GM19463 (cell line): ENCODE measurements around the gene LMBR1.
"Not testable (repeated sequence)": the region's sequence is repeated elsewhere in the genome, so short reads cannot be mapped to it uniquely, and the experiment has no call there.

Experiments used
- ATAC-seq: cut with Tn5 transposase; IDR thresholded peaks from one replicate; pipeline ENCODE4 v1.9.1; 2021; ENCODE audit warnings: mild to moderate bottlenecking, moderate library complexity; ENCODE audit not compliant: unreplicated experiment

LMBR1 gene

DNA sequence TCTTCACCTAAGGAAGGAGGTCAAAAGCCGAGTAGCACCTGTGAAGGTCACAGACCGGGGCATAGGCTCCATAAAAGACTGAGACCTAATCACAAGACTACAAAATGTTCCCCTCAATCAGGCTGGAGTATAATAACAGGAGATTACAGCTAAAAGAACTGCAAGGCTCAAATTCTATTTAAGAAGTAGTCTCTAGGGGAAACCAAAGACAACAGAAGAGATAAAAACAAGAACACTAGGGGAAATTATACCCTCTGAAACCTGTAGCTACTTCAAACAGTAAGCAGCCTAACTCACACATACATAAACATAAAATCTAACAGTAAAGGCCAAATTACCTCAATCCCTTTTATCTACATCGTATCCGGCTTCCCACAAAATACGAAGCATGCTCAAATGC, 38.3 kb downstream of the LMBR1 start:
- ATAC-seq: no peak

- no peak for ATAC-seq
Observed at GRCh38 chr7:156848979-156849378, 44.0 kb downstream of the LMBR1 start.

DNA sequence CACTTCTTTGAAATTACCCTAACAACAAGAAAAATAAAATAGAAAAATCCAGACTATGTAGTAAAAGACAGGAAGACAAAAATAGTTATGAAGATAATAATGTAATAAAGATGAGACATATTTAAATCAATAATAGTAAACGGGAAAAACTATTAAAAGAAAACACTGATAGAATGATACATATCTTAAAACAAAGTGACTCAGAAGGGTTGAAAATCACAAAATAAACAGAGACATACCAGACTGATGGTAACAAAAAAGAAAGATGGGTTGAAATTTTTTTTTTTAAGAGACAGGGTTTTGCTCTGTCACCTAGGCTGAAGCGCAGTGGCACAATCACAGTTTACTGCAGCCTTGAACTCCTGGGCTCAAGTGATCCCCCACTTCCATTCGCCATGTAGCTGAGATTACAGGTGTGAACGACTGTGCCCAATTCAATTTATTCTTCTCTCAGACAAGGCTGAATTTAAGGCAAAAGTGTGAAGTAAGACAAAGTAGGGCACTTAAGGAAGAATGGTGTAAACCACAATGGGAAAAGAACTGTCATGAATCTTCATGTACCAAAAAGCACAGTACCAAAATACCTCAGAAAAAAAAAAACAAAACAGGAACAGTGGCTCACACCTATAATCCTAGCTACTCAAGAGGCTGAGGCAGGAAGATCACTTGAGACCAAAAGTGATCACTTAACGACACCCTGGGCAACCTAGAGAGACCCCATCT, 47.4 kb downstream of the LMBR1 start:
- ATAC-seq: no peak

DNA sequence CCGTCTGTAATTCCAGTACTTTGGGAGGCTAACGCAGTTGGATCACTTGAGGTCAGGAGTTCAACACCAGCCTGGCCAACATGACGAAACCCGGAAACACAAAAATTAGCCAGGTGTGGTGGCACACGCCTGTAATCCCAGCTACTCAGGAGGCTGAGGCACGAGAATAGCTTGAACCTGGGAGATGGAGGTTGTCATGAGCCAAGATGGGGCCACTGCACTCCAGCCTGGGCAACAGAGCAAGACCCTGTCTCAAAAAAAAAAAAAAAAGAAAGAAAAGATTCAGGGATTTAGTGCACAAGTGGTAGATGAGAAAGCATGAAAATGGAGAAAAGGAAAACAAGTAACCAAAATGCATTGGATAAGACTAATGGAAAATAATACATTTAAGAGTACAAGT, 49.4 kb downstream of the LMBR1 start:
- ATAC-seq: not testable (repeated sequence)

GRCh38 chr7:156843157-156843556, 49.8 kb downstream of the LMBR1 start:
- no peak for ATAC-seq

- ATAC-seq: no peak
Observed at GRCh38 chr7:156842740-156843140, 50.2 kb downstream of the LMBR1 start.

DNA sequence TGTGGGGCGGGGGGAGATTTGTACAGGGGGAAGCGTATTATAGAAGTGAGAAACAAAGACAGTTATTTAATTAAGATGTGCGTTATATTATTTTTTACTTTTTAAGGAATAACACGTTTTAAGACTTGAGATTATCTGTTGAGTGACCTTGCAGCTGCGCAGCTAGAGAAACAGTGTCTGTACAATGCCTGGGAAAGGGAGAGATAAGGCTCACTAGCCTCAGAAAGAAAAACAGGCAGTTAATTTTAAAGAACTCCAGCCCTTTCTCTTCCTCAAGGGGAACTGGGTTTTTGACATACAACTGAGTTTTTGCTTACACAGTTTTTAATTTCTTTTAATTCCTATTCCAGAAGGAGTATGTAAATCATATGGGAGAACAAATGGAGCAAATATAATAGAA, 50.7 kb downstream of the LMBR1 start:
- no peak for ATAC-seq

DNA sequence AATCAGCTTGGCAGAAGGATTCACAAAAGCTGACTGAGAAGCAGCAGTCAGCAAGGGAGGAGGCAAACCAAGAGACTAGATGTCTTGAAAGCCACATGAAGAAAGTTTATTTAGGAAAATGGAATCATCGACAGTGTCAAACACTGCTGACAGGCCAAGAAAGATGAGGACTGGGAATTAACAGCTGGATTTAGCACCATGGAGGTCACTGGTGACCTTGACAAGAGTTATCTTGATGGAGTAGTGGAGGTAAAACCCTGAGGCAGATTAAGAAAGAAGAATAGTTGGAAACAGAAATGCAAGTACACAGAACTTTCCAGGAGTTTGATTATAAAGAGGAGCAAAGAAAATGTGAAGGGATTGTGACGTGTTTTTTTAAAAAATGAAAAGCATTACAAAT, 51.5 kb downstream of the LMBR1 start:
- no peak for ATAC-seq

GRCh38 chr7:156840134-156840533, 52.8 kb downstream of the LMBR1 start:
- ATAC-seq: no peak

DNA sequence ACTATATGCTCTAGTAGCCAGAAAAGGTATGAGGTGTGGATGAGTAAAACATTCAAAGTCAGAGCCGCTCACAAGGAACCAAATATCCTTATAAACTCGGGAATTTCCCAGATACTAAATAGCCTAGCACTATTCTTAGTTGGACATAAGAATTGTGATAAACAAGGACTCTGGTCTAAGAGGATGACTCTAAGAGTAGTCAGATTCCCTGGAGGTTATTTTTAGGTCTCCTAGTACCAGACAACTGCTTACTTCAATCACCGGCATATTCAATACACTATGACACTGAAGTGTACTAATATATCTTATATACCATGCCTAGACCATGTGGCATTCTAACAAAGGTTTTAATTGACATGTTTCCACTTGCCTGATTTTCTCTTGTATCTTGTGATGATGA, 56.5 kb downstream of the LMBR1 start:
- ATAC-seq: no peak

GRCh38 chr7:156834462-156834861, 58.5 kb downstream of the LMBR1 start:
- no peak for ATAC-seq

- ATAC-seq: no peak
Observed at GRCh38 chr7:156833312-156833711, 59.7 kb downstream of the LMBR1 start.

DNA sequence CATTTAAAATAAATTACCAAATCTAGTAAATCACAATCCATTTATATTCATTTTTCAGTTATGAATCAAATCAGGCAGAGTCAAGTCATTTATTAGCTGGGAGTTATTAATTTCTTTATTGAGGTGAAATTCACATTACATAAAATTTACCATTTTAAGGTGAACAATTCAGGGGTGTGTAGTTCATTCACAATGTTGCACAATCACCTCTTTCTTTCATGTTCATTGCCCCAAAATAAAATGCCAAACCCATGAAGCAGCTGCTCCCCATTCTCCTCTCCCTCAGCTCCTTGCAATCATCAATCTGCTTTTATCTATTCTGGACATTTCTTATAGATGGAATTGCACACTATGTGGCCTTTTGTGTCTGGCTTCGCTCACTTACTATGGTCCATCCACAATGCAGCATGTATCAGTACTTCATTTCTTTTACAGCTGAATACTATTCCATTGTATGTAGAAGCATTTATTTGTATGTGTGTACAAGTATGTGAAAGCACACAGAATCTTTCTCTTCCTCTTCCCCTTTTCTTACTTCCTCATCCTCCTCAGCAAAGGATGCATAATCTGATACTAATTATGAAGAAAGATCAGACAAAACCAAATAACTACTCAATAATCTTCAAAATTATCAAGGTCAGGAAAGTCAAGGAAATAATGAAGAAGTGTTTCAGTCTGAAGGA, 60.6 kb downstream of the LMBR1 start:
- ATAC-seq: no peak

DNA sequence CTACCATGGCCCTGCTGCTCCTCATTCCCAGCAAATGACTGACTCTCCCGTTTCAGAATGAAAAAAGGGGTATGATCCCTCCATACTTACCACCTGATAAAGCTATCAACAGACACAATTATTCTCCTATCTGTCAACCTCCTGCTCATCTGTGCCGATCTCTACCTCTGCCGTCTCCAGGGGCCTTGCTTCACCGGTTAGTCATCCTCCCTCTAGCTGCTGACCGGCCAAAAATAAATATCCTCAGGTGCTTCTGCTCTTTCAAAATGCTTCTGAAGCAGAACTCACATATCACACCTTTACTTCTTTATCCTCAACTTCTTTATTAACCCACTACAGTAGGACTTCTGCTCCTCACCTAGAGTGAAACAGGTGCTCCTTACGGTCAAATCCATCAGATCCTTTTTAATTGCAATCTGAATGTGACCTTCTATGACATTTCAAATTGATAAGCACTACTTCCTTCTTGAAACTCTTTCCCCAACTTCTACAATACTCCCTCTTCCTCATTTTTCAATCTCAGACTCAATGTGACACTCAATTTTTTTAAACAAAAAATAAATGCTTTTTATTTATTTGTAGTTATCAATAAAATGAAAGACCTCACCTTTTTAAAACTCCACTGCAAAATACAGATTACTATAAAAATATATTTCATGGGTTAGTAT, 63.2 kb downstream of the LMBR1 start:
- no peak for ATAC-seq

GRCh38 chr7:156827587-156828203, 65.3 kb downstream of the LMBR1 start:
- no peak for ATAC-seq

DNA sequence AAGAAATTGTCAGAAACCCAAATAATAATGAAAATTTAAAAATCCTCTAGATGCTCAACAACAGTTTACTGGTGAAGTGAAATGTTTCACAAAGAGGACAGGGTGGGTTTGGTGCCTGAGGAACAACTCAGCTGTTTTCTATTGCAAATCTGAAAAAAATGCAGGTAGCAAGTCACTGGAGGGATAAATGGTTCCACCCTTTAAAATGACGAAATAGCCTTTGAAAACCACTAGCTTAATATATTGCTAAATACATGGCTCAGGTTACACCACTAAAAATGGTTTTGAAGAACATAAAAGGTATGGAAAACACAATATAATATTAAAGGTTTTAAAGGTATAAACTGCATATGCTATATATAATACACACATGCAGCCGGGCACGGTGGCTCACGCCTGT, 69.5 kb downstream of the LMBR1 start:
- no peak for ATAC-seq

GRCh38 chr7:156820445-156821063, 72.4 kb downstream of the LMBR1 start:
- ATAC-seq: no peak

DNA sequence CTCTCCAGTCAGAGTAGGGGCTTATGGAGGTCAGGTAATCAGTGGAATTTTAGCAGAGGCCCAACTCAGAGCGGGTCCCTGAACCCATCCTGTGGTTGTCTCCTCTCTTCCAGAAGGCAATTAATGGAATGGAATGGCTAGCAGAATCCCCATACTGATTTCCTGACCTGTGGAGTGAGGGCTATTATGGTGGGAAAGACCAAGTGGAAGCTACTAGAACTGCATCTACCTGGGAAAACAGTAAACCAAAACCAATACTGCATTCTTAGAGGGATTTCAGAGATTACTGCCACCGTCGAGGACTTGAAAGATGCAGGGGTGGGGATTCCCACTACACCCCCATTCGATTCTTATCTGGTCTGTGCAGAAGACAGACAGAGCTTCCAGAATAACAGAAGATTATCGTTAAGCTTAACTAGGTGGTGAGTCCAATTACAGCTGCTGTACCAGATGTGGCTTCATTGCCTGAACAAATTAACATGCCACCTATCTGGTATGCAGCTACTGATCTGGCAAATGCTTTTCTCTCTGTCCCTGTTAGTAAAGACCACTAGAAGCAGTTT, 73.2 kb downstream of the LMBR1 start:
- no peak for ATAC-seq

DNA sequence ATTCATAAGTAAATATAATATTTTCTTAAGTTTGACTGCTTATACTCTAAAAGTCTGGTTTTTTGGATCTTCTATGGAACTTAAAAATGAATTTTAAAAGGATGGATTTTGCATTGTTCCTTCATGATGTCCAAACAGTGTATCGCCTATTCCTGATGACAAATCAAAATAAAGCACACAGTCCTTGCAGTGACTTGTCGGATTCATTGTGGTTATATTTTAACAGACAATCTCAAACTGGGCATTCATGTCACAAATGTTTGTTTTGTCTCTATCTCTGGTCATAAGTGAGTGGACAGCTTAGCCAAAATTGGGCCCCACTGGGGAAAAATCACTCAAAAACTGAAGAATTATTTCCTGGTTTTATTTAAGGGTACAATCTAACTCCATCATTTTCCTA, 74.8 kb downstream of the LMBR1 start:
- ATAC-seq: no peak

DNA sequence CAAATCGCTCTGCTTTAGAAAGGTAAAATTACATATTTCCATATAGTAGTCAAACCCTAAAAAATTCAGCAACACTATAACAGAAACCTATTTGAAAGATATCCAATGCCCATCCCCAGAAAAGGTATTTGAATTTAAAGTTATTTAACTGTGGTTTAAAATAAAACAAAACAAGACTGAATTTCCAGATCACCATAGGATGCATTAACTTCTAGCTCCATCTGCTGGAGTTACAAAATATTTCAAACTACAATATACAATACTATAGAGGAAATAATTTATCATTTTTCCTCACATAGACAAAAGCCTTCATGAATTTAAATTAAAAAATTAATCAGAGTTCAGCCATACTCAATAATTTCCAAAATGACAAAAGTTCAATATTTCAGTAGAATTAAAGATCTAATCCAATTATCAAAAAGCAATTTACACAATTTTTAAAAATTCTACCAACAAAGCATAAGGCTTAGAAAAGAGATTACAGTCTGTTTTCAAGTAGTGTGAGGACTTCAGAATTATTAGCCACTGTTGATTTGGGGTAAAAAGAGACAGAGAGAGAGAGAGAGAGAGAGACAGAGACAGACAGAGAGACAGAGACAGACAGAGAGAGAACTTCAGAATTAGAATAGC, 75.9 kb downstream of the LMBR1 start:
- ATAC-seq: no peak
